GM12872 (cell line): ENCODE measurements around the gene ARID5B.

Source experiments
- TF ChIP-seq, protein P1 (sequence below): IDR thresholded peaks from 3 replicates; pipeline ENCODE4 v1.5.1; 2011; ENCODE audit warnings: low read depth, mild to moderate bottlenecking, low read length, moderate library complexity; ENCODE audit not compliant: insufficient read depth

ARID5B gene

DNA sequence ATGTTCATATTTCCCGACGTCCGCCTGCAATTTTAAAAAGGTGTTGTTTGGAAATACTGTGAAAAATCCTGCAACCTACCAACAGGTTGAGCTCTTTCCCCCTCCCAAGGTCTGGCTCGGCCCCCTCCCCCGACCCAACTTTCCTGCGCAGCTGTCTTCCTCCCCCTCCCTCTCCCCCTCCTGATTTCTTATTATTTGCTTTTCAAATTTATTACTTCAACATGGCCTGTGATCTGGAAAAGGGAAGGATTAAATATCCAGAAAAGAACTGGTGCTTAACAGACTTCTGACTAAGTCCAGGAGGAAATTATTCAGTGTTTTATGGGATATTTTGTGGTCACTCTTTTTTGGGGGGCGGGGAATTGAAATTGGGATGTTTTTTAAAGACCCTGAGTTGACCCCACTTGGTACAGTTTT, 2.4 kb downstream of the ARID5B start:
- TF ChIP-seq, protein P1, sequence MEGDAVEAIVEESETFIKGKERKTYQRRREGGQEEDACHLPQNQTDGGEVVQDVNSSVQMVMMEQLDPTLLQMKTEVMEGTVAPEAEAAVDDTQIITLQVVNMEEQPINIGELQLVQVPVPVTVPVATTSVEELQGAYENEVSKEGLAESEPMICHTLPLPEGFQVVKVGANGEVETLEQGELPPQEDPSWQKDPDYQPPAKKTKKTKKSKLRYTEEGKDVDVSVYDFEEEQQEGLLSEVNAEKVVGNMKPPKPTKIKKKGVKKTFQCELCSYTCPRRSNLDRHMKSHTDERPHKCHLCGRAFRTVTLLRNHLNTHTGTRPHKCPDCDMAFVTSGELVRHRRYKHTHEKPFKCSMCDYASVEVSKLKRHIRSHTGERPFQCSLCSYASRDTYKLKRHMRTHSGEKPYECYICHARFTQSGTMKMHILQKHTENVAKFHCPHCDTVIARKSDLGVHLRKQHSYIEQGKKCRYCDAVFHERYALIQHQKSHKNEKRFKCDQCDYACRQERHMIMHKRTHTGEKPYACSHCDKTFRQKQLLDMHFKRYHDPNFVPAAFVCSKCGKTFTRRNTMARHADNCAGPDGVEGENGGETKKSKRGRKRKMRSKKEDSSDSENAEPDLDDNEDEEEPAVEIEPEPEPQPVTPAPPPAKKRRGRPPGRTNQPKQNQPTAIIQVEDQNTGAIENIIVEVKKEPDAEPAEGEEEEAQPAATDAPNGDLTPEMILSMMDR, result no peak

DNA sequence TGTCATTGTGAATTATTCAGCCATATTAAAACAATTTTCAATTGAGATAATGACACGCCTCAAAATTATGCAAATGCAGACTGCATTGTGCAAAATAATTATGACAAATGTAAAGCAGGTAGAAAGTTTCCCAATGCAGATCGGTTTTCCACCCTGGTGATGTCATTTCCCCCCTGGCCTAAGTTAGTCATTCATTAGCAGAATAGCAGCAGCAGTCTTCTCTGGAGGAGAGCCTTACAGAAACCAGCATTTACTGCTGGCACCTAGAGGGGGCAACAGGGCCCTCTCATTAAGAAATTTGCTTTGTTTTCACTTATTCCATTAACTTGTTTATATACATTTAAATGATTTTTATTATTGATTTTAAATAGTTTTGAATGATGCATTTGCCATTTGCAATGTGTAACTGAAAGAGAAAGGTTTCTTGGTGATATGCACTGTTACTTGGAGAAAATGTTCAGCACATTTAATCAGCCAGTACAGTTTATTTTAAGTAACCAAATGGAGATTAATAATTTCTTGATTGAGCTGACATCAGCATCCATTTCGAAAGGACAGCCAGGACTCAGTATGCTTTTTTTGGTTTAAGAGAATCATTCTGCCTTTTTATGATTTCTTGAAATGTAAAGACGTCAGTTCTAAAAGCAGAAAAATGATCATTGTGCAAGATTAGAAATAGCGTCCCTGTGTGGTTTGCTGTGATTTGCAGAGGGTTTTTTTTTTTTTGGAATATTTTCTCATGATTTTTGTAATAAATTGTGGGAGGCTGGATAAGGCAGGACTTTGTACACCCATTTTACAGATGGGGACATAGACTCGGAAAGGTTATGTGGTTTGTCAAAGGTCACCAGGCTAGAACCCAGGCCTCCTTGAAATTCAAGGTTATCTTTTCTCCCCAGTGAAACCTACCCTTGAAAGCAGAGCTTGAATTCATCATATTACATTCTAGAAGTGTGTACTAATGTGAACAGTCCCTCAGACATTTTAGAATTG, 3.5 kb downstream of the ARID5B start:
- TF ChIP-seq, protein P1, result peak; percentile 50

DNA sequence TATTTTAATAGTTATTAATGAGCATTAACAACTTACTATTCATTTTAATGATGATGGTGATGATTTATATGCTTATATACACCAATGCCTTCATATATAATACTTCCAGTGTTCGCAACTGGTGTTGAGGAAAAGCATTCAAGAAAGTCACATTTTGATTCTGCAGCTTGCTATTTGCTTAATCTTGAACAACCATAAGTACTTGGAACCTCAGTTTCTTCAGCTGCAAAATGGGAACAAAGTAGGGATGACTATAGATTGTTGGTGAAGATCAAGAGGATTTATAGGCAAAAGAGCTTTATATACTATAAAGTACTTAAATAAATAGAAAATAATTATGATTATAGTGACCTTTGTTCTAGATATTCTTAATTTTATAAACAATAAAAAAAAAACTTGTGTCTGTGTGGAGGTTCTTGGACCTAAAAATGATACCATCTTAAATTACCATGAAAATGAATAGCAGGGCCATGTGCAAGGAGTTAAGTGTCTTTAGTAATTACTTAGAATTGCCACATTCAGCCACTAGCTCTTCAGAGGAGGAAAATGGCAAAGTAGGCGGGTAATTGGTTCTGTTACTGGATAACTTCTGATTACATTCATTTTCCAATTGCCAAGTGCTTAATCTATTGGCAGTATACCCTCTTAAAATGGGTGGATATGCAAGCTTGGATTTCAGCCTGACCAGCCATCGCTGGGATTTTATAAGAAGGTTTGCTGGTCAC, 4.5 kb downstream of the ARID5B start:
- TF ChIP-seq, protein P1, result no peak

DNA sequence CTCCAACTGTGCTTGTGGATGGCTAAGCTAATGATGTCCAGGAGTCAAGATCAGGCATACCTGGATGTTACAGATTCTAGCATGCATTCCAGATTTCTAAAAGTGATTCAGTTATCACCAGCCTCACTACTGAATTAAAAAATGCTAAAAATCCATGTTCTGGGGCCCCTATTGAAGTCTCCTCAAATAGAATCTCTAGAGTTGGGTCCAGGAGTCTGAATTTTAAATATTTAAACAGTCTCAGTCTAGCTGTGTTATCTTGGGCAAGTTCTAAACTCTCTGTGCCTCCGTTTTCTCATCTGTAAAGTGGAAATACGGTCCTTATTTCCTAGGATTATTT, 5.0 kb downstream of the ARID5B start:
- TF ChIP-seq, protein P1, result no peak

DNA sequence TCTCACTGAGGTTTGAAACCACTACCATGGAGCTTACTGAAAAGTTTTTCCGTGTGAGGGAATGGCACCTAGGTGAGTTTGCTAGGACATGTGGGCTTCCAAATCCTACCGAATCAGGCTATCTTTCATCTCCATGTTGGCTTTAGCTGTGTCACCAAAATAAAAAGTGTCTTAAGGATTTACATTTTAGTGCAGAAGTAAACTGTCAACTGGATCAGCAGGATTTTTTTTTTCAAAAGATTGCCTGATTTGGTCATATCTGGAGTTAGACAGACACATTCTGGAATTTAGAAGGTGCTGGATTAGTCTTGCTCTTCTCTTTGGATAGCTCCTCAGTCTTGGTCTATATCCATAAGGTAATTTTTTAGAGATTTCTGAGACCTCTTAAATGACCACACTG, 5.5 kb downstream of the ARID5B start:
- TF ChIP-seq, protein P1, result no peak

DNA sequence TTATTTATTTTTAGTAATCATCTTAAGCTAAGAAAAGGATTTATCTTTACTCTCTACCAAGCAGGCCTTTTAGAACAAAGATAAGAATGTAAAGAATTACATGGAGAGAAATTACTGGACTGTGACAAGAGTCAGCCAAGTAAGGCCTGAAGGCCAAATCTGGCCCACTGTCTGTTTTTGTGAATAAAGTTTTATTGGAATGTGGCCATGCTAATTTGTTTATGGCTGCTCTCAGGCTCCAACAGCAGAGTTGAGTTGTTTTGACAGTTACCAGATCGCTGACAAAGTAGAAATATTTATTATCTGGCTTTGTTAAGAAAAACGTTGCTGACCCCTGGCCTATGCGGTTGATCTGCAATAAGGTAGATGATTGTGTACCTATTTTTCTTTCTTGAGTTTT, 6.1 kb downstream of the ARID5B start:
- TF ChIP-seq, protein P1, result no peak

DNA sequence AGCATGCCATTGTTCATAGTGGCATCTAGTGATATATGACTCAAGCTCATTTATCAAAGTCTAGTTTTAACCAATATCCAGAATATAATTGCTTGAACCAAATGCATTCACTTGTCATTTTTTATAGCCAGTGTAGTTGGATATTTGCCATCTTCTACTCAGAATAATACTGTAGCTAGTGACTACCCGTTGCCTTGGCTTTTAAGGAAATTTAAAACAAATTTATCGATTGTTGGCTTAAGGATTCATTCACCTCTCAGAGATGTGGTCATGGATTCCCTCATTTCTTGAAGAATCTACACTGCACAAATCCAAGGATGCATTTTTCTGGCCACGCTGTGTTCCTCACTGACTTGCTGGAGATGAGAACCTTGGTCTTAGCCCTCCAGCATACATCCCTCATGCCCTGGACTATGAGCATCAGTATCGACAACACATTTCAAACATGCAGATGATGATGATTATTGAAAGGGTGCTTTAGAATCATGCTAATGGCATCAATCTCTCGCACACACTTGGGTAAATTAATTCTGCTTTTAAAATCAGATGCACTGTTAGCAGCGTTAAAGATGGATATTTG, 8.8 kb downstream of the ARID5B start:
- TF ChIP-seq, protein P1, result no peak
